NCI-H1417 treated with DMSO at 0.1 percent for 48 hours (cell line): ENCODE results near the gene GATA1.
"Not testable (repeated sequence)": the region's sequence is repeated elsewhere in the genome, so short reads cannot be mapped to it uniquely, and the experiment has no call there.

Source experiments
- DNase-seq: peaks from one replicate; lab custom pipeline; 2025; lab: John Stamatoyannopoulos, UW

Gene GATA1

GRCh38 chrX:48815266-48815665 is 28.9 kb downstream of the GATA1 start:
- no peak for DNase-seq

GRCh38 chrX:48816014-48816810 is 29.8 kb downstream of the GATA1 start:
- DNase-seq, result no peak

- no peak for DNase-seq
Observed at GRCh38 chrX:48818098-48818497, 31.7 kb downstream of the GATA1 start.

- no peak for DNase-seq
Observed at GRCh38 chrX:48818866-48819265, 32.5 kb downstream of the GATA1 start.

GRCh38 chrX:48819394-48819793 is 33.0 kb downstream of the GATA1 start:
- not testable (repeated sequence) for DNase-seq

DNA sequence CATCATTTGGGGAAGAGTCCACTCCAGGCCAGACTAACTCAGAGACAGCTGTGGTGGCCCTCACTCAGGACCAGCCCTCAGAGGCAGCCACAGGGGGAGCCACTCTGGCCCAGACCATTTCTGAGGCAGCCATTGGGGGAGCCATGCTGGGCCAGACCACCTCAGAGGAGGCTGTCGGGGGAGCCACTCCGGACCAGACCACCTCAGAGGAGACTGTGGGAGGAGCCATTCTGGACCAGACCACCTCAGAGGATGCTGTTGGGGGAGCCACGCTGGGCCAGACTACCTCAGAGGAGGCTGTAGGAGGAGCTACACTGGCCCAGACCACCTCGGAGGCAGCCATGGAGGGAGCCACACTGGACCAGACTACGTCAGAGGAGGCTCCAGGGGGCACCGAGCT is 36.7 kb downstream of the GATA1 start:
- no peak for DNase-seq

DNA sequence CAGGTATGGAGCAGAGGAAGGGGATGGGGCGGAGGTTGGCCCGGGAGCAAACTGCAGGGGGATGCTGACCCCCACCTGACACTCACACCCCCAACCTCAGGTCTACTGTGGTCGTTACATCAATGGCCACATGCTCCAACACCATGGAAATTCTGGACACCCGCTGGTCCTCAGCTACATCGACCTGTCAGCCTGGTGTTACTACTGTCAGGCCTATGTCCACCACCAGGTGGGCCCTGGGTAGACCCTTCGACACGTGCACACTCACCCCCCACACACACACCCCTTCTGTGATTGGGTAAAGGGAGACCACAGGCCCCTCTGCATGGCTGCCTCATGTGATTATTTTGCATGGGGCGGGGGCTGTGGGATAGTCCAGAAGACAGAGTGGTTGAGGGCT is 37.7 kb downstream of the GATA1 start:
- DNase-seq, result no peak

DNA sequence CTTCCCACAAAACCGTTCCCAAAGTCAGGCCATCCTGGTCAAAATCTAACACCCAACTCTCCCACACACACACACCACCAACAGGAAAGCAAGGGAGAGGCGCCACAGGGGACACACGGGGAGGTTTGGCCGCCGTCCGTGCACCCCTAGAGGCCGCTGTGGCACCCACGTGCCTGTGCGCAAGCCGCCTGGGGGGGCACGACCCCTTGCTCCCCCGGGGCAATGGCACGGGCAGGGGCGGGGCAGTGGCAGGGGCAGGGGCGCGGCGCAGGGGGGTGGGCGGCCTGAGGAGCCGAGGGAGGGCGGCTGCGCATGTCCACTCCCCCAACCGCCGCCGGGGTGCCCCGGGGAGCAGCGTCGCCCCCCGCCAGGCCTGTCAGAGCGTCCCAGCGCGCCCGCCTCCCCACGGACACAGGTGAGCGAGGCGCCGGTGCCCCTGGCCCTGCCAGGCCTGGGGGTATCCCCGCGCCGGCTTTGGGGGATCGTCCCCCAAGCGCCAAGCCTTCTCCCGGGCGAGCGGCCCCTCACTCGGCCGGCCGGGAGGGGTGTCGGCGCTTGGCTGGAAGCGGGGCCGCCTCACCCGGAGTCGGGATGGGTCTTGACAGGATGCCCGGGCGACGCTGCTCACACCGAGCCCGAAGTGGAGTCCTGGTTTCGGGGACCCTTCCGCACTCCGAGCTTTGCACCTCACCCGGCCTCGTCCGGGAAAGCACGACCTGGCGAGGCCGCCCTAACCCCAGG is 39.9 kb downstream of the GATA1 start, which contains the start of gene ERAS:
Gene ERAS (plus strand): TSS at position 379 of the 741 bp plus-strand sequence. CDS start 2,611 bp downstream, outside the sequence.
- DNase-seq, result no peak

DNA sequence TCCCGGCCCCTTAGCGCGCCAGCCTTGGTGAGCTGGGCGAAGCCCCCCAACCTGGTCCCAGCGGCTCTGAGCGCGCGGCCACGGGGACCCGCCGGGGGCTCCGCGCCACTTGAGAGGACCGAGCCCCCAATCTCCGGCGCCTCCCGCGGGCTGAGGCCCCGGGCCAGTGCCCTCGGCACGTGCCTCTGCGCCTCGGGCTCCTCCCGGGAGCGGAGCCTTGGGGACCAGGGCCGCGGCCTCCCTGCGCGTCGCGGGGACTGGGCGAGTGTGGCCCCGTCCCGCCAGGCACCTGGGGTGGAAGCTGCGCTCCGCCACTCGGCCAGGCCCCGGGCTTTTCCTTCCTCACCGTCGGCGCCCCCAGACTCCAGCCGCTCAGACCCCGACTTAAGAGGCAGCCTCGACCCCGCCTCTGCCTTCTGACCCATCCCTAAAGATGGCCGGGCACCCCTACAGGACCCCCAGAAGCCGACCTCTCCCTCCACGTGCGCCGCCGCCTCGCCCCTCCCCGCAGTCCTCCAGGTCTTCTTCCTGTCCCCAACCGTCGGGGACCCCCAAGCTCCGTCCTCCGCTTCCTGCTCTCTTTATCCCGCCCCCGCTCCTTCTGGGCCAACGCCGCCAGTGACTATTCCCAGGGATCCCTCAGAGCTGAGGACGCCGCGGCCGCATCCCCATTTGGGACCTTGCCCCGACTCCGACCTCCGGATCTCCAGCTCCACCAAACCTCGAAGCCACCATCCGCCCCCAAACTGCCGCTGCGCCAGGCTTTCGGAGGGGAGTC is 40.7 kb downstream of the GATA1 start:
- DNase-seq, result no peak

- DNase-seq, result no peak
Observed at GRCh38 chrX:48827654-48827968, 41.2 kb downstream of the GATA1 start.

DNA sequence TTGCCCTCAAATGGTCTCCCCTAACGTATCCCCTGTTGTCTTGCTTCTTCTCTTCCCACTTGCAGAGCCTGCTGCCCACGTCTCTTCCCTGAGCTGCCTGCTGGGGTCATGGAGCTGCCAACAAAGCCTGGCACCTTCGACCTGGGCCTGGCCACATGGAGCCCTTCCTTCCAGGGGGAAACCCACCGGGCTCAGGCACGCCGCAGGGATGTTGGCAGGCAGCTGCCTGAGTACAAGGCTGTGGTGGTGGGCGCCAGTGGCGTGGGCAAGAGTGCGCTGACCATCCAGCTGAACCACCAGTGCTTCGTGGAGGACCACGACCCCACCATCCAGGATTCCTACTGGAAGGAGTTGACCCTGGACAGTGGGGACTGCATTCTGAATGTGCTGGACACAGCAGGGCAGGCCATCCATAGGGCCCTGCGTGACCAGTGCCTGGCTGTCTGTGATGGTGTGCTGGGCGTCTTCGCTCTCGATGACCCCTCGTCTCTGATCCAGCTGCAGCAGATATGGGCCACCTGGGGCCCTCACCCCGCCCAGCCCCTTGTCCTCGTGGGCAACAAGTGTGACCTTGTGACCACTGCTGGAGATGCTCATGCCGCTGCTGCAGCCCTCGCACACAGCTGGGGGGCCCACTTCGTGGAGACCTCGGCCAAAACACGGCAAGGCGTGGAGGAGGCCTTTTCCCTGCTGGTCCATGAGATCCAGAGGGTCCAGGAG is 42.8 kb downstream of the GATA1 start:
- no peak for DNase-seq

GRCh38 chrX:48831136-48831908 is 44.9 kb downstream of the GATA1 start:
- DNase-seq, result no peak

DNA sequence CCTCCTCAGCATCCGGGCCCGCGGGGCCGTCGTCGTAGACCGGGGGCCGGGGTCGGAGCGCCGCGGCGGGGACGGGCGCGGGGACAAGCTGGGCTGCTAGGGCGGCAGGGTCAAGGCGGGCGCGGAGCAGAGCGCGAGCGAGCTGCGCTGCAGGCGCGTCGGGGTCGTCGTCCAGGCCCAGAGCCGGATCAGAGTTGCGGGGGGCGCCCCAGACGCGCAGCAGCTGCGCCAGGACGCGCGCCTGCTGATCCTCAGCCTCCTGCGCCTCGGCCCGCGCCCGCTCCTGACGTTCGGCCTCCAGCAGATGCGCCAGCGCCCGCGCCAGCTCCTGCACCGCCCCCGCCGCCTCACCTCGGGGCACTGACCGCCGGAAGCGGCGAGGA is 45.5 kb downstream of the GATA1 start:
- no peak for DNase-seq

DNA sequence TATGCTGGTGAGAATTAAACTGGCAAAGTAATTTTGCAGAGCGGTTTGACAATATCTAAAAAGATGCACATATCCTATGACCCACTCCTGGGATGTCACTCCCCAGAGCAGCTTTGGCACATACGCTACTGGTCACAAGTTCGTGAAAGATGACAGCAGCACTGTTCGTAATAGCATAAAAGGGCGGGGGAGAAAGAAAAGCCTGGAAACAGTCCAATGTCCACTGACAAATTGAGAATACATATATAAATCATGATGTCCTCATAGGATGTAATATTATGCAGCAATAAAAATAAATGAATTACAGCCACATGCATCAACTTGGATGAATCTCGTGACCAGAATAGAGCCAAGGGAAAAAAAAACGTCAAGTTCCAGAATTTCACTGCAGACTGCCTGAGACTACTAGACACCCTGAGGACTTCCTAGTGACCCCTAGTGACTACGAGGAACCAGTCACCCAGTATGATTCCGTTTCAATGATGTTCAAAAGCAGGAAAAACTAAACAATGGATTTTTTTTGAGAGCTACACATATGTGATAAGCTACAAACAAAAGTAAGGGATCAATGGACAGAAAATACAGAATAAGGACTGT is 47.2 kb downstream of the GATA1 start:
- DNase-seq, result no peak

DNA sequence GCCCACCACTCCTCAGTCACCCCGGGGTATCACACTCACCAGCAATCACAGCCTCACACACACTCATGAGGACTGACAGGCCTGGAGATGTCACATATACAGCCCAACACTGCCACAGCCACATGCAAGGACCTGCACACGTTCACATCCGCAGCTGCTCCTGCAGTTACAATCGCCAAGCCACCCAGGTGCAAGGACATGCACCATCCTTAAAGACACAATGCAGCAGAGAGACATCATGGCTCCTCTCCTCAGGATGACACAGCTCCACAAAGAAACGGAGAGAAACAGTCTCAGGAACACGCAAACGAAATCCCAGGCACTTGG is 48.0 kb downstream of the GATA1 start:
- no peak for DNase-seq

DNA sequence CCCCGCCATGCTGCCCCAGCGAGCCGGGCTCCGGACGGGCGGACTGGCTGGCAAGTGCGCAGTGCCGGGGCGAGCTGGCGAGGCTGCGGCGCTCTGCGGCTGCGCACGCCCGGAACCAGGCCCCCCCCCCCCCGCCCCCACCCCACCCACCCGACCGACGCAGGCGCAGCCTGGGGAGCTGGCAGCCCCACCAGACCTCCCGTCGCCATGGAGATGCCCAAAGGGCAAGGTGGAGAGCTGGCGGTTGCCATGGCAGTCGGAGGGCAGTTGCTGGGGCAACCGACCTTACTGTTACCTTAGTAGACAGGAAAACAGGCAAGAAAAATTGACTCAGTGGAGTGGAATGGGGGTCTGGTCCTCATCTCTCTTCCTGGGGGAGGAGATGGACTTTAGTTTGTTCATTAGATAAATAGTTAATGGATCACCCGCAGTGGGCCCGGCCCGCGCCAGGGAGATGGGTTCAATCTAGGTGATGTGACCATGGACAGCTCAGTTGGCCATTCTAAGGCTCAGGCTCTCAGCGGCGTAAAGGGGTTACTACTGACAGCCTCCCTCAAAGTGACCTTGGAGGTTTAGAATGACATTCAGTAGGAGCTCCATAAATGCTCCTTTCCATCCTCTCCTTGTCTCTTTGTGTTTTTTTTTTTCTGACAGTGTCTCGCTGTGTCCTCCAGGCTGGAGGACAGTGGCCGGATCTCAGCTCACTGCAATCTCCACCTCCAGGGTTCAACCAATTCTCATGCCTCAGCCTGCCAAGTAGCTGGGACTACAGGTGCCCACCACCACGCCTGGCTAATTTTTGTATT is 49.3 kb downstream of the GATA1 start, which contains the start of gene PCSK1N:
Gene PCSK1N (minus strand): TSS at position 87 of the 806 bp plus-strand sequence. CDS start 78 bp downstream, at position 9.
- DNase-seq, result peak; percentile 51

DNA sequence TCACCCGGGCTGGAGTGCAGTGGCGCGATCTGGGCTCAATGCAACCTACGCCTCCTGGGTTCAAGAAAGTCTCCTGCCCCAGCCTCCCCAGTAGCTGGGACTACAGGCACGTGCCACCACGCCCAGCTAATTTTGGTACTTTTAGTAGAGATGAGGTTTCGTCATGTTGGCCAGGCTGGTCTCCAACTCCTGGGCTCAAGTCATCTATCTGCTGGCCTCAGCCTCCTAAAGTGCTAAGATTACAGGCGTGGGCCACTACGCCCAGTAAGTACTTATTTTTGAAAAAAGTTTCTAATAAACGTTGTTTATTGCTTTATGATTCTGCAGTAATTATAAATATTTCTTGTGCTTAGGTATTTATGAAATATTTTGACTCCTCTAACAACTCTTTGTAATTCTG is 53.3 kb downstream of the GATA1 start:
- no peak for DNase-seq
